Lower lobe of right lung (tissue), 2 donors: ENCODE results near the gene SHC3. TPM values are rescaled to one million over a fixed set of nuclear protein-coding genes. Genes with fewer than 3 reads are reported as not detected.

Experiments
- ATAC-seq, 2 donors: fragments of 200-7000 bp; cut with Tn5 transposase; one replicate each; pipeline ENCODE4 v1.9.1; 2020 to 2022; ENCODE audit warnings: mild to moderate bottlenecking in 2 of 2, moderate library complexity in 2 of 2
- DNase-seq: peaks from one replicate; pipeline ENCODE4 v3.0.0-alpha.2; 2020
- H3K27ac ChIP-seq: fragments of 200-600 bp; one replicate; pipeline ENCODE4 v1.8.0; 2022
- H3K27me3 ChIP-seq: fragments of 200-600 bp; one replicate; pipeline ENCODE4 v1.8.0; 2022; ENCODE audit warnings: low read depth
- H3K36me3 ChIP-seq: fragments of 200-600 bp; one replicate; pipeline ENCODE4 v1.8.0; 2022; ENCODE audit warnings: mild to moderate bottlenecking
- H3K4me1 ChIP-seq: fragments of 200-600 bp; one replicate; pipeline ENCODE4 v1.8.0; 2022
- H3K4me3 ChIP-seq: fragments of 200-600 bp; one replicate; pipeline ENCODE4 v1.8.0; 2022; ENCODE audit warnings: mild to moderate bottlenecking
- H3K9me3 ChIP-seq: fragments of 200-600 bp; one replicate; pipeline ENCODE4 v1.8.0; 2022
- intact Hi-C: fragments of 100-400 bp; cut with DNase I; formaldehyde crosslinking; loops from one replicate; pipeline ENCODE4 v1.11.0; 2022
- total RNA-seq: library from RNA; stranded (reverse); fragmentation: NEBNext Ultra II Directional; extraction: Animal tissue kit (Norgen Biotek cat#: 25700); gene quantifications from one replicate; pipeline ENCODE4 v1.2.1, GENCODE V29; 2021
- TF ChIP-seq, protein P1 (sequence below): fragments of 200-600 bp; IDR thresholded peaks from one replicate; pipeline ENCODE4 v1.8.0; 2022; ENCODE audit warnings: antibody characterized with exemption, mild to moderate bottlenecking
- donor health status: DM: no; HTN: yes; CAD: no; lungs with severe emphysema.

Gene SHC3
- total RNA-seq, 1 donor from 2014 or later, result 13.2 TPM

DNA sequence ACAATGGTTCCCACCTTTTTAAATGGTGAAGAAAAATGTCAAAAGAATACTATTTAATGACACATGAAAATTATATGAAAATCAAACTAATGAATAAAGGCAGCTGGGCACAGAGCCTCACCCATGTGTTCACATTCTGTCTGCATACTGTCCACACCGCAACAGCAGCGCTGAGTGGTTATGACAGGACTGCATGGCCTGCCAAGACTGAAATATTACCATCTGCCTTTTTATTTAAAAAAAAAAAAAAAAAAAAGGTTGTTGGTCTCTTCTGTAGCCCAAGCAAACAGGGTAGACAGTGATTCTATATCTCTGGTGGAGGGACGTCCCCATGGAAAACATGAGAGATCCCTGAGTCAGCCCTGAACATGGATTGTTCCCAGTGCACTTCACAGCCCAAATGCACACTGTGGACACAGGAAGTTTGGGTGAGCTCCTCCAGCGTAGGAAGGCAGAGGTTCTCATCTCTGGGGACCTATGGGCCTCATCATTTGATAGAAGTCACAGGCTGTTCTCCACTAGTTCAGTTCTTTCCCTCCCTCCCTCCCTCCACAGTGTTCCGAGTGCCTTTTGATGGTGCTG, 44.9 kb upstream of the SHC3 start:
- H3K27me3 ChIP-seq, result no peaks in the 10 kb centered on the region
- no peak for DNase-seq
- no peak overlapping the region for H3K27ac ChIP-seq
- no peak overlapping the region for H3K4me3 ChIP-seq
- H3K36me3 ChIP-seq, result no peaks in the 10 kb centered on the region
- intact Hi-C loops, result no loop called here
- H3K4me1 ChIP-seq, result no peaks in the 10 kb centered on the region
- ATAC-seq, result no peak
- TF ChIP-seq, protein P1, sequence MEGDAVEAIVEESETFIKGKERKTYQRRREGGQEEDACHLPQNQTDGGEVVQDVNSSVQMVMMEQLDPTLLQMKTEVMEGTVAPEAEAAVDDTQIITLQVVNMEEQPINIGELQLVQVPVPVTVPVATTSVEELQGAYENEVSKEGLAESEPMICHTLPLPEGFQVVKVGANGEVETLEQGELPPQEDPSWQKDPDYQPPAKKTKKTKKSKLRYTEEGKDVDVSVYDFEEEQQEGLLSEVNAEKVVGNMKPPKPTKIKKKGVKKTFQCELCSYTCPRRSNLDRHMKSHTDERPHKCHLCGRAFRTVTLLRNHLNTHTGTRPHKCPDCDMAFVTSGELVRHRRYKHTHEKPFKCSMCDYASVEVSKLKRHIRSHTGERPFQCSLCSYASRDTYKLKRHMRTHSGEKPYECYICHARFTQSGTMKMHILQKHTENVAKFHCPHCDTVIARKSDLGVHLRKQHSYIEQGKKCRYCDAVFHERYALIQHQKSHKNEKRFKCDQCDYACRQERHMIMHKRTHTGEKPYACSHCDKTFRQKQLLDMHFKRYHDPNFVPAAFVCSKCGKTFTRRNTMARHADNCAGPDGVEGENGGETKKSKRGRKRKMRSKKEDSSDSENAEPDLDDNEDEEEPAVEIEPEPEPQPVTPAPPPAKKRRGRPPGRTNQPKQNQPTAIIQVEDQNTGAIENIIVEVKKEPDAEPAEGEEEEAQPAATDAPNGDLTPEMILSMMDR, result no peak
- no peaks in the 10 kb centered on the region for H3K9me3 ChIP-seq

DNA sequence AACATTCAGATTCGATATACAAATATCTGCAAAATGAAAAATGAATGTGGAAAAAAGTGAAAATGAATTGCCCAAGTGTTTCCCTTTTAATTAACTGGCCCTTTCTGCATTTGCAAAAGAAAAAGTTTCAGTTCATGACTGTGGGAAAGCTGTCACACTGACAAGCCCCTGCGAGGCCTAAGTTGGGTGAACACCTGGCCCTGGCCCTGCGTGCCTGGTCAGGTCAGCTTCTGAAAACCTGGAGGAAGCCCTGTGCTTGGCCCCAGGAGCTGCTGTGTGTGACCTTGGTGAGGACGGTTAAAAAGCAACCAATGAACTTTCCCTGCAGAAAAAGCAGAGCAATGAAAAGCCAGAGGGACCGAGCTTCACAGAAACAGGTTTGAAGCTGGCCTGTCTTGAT, 41.0 kb upstream of the SHC3 start:
- DNase-seq (no peak), ATAC-seq (no peak)
- TF ChIP-seq, protein P1, result no peak
- intact Hi-C loops, result no loop called here
- no peaks in the 10 kb centered on the region for H3K9me3 ChIP-seq
- no peaks in the 10 kb centered on the region for H3K27me3 ChIP-seq
- H3K36me3 ChIP-seq, result no peaks in the 10 kb centered on the region
- no peak overlapping the region for H3K4me3 ChIP-seq
- no peaks in the 10 kb centered on the region for H3K4me1 ChIP-seq
- no peak overlapping the region for H3K27ac ChIP-seq

DNA sequence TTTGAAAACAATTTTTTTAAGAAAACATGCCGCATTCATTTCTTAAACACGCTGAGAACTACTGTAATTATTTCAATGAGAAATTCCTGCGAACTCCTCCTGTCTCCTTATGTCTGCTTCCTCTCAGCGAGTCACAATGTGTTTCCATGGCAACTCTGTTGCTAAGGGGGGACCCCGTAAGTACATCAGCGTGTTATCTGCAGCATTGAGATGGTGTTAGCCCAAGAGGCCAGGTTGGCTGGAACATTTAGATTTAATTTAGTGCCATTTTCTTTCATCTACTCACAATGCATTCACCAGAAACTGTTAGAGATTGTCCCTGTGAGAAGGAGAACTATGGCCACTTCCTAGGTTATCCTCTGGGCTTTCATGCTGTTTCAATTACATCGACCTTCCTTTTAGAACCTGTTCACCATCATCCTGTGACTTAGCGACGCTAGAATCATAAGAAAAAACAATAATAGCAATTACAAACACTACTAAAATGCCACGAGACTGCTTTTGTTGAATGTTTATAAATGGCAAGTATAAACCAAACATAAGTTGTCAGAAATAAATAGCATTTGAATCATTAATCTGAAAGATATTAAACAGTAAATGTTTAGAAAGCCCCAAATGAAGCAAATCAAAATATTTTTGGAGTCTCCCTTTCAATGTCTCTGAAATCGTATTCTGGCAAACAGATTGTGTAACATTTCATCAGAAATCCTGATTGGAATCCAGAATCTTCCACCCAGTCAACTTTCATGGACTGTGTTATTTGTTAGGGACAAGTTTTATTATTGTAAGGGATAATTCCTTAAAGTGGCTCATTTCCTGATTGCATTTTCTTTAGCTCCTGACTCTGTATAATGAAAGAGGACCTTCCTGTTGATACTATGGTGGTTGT, 39.7 kb upstream of the SHC3 start:
- Histone ChIP-seq H3K27me3 (no peaks in the 10 kb centered on the region), H3K4me3 (no peak overlapping the region), H3K36me3 (no peaks in the 10 kb centered on the region), H3K4me1 (no peaks in the 10 kb centered on the region), H3K9me3 (no peaks in the 10 kb centered on the region), H3K27ac (no peak overlapping the region)
- DNase-seq, result no peak
- TF ChIP-seq, protein P1, result no peak
- no peak for ATAC-seq
- intact Hi-C loops, result no loop called here

DNA sequence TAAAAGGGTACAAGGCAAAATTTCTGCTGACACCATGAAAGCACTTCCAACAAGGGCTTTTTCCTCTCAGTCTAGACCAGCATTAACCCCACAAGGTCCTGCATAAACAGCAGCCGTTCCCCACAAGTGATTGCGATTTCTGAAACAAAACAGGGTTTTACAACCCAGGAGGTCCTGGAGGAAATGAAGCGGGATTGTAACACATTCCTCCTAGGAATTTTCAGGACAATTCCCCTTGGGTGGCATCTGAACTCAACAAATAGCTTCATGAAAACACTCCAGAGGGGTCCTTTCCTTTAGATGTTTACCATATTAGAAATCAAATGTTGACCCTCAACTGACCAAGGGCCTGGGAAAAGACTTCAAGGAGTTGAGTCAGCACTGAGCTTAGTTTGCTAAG, 36.7 kb upstream of the SHC3 start:
- H3K4me1 ChIP-seq, result no peaks in the 10 kb centered on the region
- H3K27me3 ChIP-seq, result no peaks in the 10 kb centered on the region
- no peak for DNase-seq
- TF ChIP-seq, protein P1, result no peak
- no peak for ATAC-seq
- H3K36me3 ChIP-seq, result no peaks in the 10 kb centered on the region
- no peak overlapping the region for H3K27ac ChIP-seq
- H3K4me3 ChIP-seq, result no peak overlapping the region
- H3K9me3 ChIP-seq, result no peaks in the 10 kb centered on the region
- intact Hi-C loops, result no loop called here

DNA sequence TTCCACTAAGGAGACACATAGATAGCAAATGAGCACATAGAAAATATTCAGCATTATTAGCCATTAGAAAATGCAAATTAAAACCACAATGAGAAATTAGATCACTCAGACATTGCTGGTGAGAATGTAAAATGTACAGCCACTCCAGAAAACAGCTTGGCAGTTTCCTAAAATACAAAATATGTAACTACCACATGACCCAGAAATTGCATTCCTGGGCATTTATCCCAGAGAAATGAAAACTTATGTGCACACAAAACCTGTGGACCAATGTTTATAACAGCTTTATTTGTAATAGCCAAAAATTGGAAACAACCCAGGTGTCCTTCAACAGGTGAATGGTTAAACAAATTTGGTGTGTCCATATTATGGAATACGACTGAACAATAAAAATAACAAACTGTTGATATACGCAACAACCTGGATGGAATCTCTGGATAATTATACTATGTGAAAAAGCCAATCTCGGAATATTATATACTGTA, 34.8 kb upstream of the SHC3 start:
- Histone ChIP-seq H3K4me1 (no peaks in the 10 kb centered on the region), H3K9me3 (no peaks in the 10 kb centered on the region), H3K36me3 (no peaks in the 10 kb centered on the region), H3K27ac (no peak overlapping the region), H3K4me3 (no peak overlapping the region), H3K27me3 (no peaks in the 10 kb centered on the region)
- ATAC-seq (no peak), DNase-seq (no peak)
- TF ChIP-seq, protein P1, result no peak
- intact Hi-C loops, result no loop called here
